NCI-H1092 treated with DMSO at 0.1 percent for 48 hours (cell line): ENCODE measurements around the gene GOPC.
"Not testable (repeated sequence)": the region's sequence is repeated elsewhere in the genome, so short reads cannot be mapped to it uniquely, and the experiment has no call there.

Source experiments
- DNase-seq: peaks from one replicate; lab custom pipeline; 2025; lab: John Stamatoyannopoulos, UW

The GOPC gene

DNA sequence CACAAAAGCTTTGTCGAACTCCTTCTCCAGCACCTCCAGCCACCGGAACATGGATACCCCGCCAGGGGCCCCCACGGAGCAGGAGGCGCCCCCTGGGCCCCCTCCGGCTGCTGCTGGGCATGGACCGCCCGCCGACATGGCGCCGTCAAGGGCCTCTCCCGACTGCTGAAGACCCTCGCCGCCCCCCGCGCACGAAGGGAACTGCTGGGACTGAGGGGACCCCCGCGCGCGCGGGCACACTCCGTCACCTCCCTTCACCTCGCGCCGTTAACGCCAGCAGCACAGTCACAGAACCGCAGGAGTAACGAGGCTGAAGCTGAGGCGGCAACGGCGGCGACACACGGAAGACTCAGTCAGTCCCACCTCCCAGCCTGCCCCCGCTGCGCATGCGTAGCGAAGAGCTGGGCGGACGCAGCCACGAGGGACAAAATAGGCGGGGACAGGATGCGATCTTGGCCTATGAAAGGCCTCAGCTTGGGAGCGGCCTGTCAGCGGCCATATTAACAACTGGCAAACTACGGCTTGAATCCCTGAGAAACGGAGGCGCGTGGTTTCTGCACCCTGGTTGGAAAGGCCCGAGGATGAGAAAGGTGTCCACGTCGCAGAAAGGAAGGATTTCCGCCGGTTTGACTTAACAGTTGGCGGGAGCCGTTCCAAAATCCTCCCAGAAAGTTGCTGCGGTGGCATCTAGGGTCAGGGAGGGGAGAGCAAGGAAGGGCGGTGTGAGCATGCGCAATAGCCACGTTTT, at the start of gene GOPC:
TSS of gene GOPC (minus strand) at position 361 of the 748 bp plus-strand sequence. CDS start at position 138, 223 bp downstream.
- DNase-seq = peak; percentile 95

DNA sequence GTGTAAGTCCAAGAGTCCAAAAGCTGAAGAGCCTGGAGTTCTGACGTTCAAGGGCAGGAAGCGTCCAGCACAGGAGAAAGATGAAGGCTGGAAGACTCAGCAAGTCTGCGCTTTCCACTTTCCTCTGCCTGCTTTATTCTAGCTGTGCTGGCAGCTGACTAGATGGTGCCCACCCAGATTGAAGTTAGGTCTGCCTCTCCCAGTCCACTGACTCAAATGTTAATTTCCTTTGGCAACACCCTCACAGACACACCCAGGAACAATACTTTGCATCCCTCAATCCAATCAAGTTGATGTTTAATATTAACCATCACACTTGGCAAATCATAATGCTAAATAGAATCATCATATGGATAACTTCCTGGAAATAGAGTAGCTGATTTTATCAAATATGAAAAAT, 49.7 kb upstream of the GOPC start:
- DNase-seq = not testable (repeated sequence)

DNA sequence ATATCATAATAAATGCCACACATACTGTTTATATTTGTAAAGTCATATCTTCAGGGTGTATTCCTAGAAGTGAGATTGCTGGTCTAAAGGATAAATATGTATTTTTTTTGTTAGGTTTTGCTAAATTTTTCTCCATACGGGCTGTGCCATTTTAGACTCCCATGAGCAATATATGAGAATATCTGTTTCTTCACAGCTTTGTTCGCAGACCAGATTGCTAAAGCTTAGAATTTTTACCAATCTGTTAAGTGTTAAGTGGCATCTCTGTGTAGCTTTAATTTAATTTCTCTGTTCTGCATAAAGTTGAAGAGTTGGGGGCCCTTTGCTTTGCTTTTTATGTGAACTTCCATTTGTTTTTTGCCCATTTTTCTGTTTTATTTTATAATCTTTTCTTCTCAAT, 40.7 kb upstream of the GOPC start:
- DNase-seq = no peak

DNA sequence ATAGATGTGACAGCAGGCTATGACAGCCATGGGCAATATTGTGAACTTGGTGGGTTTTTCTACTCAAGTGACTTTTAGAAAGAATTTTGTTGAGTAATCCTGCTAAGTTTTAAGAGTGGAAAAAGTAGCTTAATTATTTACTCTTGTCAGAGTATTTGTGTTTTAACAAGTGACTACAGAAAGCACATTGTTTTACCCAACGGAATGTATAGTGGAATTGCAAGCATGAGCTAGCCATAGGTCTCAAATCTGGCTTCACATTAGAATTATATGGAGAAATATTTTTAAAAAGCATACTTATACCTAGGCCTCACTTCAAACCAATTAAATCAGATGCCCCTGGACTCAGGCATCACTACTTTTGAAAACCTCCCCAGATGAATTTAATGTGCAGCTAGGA, 35.5 kb upstream of the GOPC start:
- no peak for DNase-seq

DNA sequence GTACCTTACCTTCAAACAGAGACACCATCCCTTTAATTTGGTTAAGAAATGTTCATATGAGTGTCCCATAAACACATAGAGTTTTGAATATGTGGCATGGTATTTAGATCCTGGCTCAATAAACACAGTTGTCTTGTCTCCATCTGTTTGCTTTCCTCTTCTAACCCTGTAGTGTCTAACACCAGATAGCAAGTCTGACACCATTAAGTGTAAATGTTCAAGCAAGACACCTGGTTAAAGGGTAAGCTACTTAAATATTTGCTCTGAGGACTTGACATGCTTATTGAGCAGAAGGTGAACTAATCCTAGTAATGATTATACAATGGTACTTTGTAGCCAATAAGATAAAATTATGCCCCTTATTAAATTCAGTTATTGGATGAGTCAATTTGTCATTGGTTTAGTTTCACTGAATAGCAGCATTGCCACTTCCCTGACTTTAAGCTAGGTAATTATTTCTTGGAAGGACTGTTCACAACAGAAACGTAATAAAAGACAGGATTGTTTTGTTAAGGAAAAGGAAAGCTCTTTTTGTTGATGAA, 26.9 kb upstream of the GOPC start:
- DNase-seq = no peak

DNA sequence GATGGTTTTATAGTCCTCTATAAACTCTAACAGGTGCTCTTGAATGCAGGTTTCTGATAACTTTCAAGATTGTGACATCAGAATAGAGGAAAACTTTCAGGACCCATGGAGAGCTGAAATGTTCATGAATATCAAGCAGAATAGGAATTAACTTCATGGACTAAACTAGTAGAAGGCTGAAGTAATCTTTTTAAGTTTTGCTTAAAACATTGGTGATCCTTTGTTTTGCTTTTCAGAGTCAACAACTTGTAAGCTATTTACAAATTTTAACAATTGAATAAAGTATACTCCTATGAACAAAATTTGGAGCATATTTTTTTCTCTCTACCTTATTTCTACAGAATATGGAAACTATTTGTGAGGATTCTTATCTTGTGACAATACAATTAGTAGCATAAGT, 25.2 kb upstream of the GOPC start:
- no peak for DNase-seq

DNA sequence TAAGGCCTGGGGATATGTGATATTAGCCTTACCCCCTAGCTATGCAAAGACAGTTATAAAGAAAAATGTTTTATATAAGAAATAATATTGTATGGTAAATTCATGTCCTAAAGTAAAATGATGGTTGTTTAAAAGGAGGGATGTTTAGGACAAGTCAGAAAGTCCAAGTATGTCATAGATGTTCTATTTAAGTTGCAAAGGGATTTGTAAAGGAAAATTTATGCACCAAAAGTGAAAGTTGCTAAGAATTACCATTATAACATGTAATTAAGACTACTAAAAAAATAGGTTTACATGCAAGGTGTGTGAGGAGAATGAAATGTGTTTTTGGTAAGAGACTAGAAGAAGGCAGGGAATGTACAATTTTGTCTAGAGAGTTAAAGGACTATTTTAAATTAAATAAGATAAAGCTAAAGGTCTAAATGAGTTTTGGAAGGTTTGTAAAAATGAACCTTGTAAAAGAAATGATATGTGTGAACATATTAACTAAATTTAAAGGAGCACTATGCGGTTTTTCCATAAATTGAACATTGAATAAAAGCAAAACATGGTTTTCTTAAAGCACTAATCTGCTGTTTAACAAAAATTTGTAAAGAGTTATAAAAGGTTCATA, 22.7 kb upstream of the GOPC start:
- no peak for DNase-seq

DNA sequence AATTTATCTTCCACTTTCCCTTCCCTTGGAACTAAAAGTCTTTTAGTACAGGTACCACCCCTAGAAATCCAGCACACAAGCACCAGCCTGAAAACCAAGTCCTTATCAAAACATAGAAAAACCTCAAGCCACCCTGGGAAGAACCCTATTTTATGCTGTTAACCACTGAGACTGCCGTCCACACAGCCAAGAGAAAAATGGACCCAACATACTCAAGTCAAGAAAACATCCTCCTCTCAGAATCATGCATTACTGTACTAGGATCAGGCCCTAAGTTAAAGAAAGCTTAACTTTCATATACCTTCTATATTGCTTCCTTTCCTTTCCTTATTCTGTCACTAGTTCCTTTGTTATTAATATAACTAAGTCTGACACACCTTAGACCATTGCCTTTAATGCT, 16.9 kb upstream of the GOPC start:
- DNase-seq = no peak

DNA sequence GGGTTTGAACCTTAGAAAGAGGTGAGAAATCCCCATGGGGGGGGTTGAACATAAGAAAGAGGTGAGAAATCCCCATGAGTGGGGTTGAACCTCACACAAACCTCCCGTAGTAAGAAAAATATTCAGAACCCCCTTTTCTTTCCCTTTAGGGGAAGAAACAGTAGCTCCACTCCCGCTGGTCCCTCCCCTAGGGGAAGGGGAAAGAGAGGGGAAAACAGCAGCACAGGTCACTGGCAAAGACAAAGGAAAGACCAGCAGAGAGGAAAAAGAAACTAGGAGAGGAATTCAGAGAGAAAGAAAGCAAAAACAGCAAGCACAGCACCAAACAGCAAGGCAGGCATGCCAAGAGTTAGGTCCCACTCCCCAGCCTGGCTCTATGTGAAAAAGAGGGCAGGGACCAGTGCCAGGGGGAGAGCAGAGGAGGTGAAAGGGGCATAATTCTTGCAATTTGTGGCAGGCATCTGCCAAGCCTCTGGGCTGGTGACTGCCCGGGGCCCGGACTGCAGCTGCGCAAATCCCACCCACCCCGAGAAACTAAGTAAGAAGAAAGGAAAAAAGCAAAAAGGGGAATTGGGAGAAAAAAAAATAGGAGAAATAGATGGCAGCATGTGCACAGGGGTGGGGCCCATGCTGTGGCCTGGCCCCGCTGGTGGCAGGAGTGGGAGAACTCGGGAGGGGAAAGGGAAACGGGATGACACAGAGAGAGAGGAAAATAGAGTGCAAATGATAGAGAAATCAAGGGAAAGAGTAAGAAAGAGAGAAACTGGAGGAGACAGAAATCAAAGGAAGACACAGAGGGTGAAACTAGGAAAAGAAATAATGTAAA, 15.1 kb upstream of the GOPC start:
- DNase-seq = no peak

DNA sequence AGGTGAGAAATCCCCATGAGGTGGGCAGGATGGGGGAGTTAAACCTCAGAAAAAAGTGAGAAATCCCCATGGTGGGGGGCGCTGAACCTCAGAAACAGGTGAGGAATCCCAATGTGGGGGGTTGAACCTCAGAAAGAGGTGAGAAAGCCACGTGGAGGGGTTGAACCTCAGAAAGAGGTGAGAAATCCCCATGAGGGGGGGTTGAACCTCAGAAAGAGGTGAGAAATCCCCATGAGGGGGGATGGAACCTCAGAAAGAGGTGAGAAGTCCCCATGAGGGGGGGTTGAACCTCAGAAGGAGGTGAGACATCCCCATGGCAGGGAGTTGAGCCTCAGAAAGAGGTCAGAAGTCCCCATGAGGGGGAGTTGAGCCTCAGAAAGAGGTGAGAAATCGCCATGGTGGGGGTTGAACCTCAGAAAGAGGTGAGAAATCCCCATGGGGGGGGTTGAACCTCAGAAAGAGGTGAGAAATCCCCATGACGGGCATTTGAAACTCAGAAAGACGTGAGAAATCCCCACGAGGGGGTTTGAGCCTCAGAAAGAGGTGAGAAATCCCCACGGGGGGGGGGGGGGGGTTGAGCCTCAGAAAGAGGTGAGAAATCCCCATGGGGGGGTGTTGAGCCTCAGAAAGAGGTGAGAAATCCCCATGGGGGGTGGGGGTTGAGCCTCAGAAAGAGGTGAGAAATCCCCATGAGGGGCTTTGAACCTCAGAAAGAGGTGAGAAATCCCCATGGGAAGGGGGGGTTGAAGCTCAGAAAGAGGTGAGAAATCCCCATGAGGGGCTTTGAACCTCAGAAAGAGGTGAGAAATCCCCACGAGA, 14.3 kb upstream of the GOPC start:
- no peak for DNase-seq

DNA sequence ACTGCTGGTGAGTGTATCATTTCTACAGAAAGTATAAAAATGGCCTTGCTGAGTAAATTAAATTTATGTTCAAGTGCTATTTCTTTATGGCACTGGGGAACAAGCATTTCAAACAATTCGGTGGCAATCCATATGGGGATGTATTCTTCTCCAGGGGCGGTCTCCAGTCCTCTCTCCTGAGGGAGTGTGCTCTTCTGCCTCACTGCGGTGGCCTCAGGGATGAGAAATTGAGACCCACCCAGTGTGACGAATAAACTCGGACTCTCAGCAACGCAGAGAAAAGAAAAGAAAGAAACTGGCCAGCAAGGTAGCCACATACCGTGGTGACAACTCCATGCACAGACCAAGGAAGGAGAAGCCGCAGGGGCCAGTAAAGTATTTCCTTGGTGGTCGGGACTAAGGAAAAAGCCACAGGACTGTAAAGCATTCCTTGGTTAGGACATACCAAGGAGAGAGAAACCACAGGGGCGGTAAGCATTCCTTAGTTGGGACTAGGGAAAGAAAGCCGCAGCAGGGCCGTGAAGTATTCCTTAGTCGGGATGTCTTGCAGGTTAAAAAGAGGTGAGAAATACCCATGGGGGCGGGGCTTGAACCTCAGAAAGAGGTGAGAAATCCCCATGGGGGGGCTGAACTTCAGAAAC, 13.6 kb upstream of the GOPC start:
- DNase-seq = no peak

DNA sequence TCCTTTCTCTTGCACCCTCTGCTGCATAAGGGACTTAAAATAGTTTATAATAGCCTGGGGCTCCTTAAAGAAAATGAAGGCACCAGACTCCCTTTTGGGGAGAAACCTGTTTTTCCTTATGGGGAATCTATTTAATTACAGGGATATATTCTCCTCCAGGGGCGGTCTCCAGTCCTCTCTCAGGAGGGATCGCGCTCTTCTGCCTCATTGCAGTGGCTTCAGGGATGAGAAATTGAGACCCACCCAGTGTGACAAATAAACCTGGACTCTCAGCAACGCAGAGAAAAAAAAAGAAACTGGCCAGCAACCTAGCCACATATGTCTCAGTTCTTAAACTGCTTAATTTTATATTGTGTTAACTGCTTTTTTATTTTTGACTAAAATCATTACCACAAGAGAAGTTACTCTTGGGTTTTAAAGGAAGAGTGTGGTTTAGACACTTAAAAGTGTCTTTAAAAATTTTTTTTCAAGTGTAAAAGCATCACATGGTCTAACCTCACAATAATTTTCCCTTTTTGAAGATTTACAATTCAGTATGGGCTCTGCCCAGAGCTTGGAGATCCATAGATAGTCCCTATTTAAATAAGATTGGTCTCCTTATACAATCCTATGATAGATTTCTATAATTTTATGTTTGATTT, 11.7 kb upstream of the GOPC start:
- DNase-seq = no peak

DNA sequence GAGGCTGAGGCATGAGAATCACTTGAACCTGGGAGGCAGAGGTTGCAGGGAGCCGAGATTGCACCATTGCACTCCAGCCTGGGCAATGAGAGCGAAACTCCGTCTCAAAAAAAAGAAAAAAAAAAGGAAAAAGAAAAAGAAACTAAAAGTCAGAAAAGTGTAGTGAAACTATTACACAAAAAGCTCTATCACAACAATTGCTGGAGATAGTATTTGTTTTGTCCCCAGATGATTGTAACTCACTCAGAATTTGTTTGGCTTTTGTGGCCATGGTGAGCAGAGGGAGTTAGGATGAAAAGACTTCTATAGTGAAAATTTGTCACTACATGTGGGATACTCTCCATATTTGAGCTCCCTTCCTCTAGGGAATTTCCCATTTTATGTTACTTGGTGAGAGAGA, 5.2 kb upstream of the GOPC start:
- DNase-seq = no peak

DNA sequence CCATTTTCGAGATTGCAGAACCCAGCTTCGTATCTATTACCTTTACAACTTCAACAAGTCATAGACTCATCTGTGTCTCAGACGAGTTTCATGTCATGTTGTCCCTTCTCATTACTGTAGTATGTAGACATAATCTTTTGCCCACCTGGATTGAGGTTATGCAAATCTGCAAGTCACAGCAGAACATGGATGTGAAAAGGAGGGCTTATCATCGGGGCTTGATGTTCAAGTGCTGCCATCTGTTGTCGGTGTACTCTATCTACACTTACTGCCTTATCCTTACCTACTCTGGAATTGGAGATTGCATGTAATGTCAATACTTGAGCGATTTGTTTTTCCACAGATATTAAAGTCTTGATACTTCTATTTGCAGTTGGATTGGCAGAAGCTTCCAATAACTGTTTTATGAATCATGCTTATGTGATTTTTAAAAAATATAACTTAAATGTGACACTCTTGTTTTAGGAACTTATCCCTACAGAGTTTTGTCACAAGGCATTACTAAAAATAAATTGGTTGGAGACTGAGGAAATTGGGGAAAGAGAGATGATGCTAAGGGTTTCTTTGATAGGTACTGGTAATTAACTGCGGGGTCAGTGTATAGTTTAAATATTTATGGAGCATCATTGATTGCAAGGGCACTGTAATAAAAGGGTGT, 3.0 kb upstream of the GOPC start:
- DNase-seq = peak; percentile 60

DNA sequence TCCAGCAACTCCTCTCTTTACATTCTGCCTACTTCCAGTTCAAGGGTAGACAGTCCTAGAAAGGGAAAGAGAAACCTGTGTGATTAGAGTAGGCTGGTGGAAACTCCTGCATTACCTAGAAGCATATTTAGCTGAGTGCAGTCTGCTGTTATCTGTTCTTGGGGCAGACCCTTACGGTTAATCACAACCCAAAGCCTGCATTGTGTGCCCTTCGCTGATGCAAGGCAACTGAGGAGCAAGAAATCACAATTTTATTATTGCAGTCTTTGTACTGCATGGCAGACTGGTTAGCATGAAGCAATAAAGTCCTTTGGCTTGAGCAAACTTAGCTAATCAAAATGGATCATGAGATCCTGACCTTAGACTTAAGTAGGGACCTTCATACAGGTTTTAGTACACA, 1.5 kb upstream of the GOPC start:
- DNase-seq = no peak

DNA sequence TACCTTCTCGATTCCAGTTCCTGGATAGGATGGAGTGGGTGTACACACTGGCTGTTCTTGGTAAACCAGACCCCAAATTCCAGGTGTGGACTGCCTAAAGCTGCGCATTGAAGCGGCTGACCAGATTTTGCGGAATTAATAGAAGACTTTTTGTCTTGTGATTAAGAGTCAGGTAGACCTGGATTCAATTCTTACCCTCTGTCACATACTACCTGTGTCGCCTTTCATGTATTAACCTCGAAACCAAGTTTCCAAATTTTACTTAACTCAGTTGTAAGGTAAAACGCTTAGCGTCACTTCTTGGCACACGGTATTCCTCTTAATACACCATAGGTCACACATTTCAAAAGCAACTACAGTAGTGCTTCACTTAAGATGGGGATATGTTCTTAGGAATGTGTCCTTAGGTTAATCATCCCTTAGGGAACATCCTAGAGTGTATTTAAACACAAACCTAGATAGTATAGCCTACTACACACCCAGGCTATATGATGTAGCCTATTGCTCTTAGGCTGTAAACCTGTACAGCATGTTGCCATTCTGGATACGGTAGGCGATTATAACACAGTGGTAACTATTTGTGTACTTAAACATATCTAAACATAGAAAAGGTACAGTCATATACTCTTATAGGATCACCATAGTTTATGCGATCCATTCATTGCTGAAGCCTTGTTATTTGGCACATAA, 733 bp upstream of the GOPC start:
- no peak for DNase-seq

DNA sequence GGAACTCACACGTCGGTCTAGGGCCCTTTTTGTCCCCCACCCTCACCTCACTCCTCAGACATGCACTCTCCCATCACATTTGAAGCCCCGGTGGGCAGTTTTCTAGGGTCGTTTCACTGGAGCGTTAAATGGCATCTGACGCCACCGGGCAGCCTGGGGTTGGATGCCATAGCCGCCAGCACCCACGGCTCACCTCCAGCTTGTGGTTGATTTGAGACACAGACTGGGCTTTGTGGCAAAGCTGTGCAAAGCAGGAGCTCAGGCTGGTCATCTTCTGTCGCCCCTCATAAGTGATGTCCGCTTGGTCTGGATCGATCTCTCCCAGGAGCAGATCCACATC, 530 bp downstream of the GOPC start:
- DNase-seq = no peak

DNA sequence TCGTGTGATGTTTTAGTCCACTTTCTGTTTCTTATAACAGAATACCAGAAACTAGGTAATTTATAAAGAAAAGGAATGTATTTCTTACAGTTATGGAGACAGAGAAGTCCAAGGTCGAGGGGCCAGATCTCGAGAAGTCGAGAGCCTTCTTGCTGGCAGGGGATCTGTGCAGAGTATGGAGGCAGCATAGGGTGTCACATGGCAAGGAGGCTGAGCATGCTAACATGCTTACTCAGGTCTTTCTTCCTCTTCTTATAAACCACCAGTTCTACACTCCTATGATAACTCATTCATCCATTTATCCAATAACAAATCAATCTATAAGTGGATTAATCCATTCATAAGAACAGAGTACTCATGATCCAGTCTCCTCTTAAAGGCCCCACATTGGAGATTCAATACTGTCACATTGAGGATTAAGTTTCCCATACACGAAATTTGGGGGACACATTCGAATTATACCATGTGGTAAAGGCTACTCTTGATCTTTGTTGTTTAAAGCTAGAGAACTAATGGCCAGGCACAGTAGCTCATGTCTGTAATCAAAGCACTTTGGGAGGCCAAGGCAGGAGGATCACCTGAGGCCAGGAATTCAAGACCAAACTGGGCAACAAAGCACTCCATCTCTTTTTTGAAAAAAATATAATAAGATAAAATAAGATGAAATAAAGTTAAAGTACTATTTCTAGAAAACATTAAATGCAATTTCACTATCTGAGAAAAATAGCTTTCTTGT, 2.1 kb downstream of the GOPC start:
- no peak for DNase-seq

DNA sequence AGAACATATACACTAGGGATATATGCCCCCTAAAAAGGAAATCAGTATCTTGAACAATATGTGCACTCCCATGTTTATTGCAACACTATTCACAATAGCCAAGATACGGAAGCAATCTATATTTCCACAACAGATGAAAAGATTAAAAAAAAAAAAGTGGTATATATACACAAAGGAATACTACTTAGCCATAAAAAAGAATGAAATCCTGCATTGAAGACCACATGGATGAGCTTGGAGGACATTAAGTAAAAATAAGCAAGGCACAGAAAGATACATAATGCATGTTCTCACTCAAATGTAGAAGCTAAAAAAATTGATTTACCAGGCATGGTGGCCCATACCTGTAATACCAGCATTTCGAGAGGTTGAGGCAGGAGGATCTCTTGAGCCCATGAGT, 4.6 kb downstream of the GOPC start:
- DNase-seq = no peak
